H1 (cell line): ENCODE results near the gene SLC39A6. TPM values are rescaled to one million over a fixed set of nuclear protein-coding genes. Genes with fewer than 3 reads are reported as not detected.

Experiments
- CTCF ChIA-PET: fragments of 300-600 bp; sonication (Branson Sonifier 250); formaldehyde crosslinking; loops from one replicate; lab custom pipeline; 2021; ENCODE audit not compliant: partially characterized antibody; lab: Charles Lee
- POLR2A ChIA-PET: fragments of 300-600 bp; sonication (Branson Sonifier 250); formaldehyde crosslinking; loops from one replicate; lab custom pipeline; 2021; ENCODE audit warnings: inconsistent platforms; ENCODE audit not compliant: partially characterized antibody; lab: Charles Lee
- DNase-seq, 2 experiments: peaks; one replicate each; pipeline versions ENCODE4 v3.0.0 to v3.0.0-alpha.2; 2010 to 2022; ENCODE audit warnings: low spot score in 2 of 2, low read depth in 1 of 2, mixed read lengths in 1 of 2
- FAIRE-seq: peaks from 2 replicates; lab custom pipeline; 2011; peaks lifted over from hg19 to GRCh38; lab: Jason Lieb, UNC
- H2AFZ ChIP-seq: 2 replicates; pipeline ENCODE4 v1.8.1; 2012; ENCODE audit warnings: low read length, inconsistent platforms
- H2AK5ac ChIP-seq: 2 replicates; pipeline ENCODE4 v1.6.1; 2013; ENCODE audit warnings: low read depth, low read length
- H2BK120ac ChIP-seq: replicated peaks from 2 replicates; pipeline ENCODE3; 2013; ENCODE audit warnings: low read depth, low read length, inconsistent platforms
- H2BK12ac ChIP-seq: 2 replicates; pipeline ENCODE4 v1.6.1; 2013; ENCODE audit warnings: low read depth, low read length
- H2BK15ac ChIP-seq: 2 replicates; pipeline ENCODE4 v1.6.1; 2013; ENCODE audit warnings: low read length
- H2BK20ac ChIP-seq: 2 replicates; pipeline ENCODE4 v1.6.1; 2013; ENCODE audit warnings: low read length
- H2BK5ac ChIP-seq: 2 replicates; pipeline ENCODE4 v1.6.1; 2013; ENCODE audit warnings: low read depth, low read length
- H3K14ac ChIP-seq: 2 replicates; pipeline ENCODE4 v1.6.1; 2013; ENCODE audit warnings: inconsistent platforms; ENCODE audit not compliant: insufficient read length
- H3K18ac ChIP-seq: 2 replicates; pipeline ENCODE4 v1.6.1; 2013; ENCODE audit warnings: low read length; ENCODE audit errors: extremely low read depth
- H3K23ac ChIP-seq: 2 replicates; pipeline ENCODE4 v1.6.1; 2013; ENCODE audit warnings: inconsistent platforms; ENCODE audit not compliant: insufficient read length
- H3K23me2 ChIP-seq: 2 replicates; pipeline ENCODE4 v1.6.1; 2013; ENCODE audit warnings: low read depth, low read length
- H3K27ac ChIP-seq: 2 replicates; pipeline ENCODE4 v1.6.1; 2011; ENCODE audit warnings: low read depth, low read length, inconsistent platforms
- H3K27me3 ChIP-seq, 4 experiments: replicated peaks in 1 of 4; 1 replicate in 1 of 4; 2 replicates in 3 of 4; pipeline versions ENCODE4 v1.6.1 to v1.8.1; 2011 to 2013; ENCODE audit warnings: low read length in 3 of 4, mild to moderate bottlenecking in 3 of 4, inconsistent platforms in 2 of 4, mixed read lengths in 2 of 4, moderate library complexity in 1 of 4; ENCODE audit not compliant: control insufficient read depth in 3 of 4, insufficient read depth in 3 of 4; ENCODE audit errors: extremely low read depth in 1 of 4
- H3K36me3 ChIP-seq, 4 experiments: 2 replicates each; pipeline versions ENCODE4 v1.6.1 to v1.8.1; 2011 to 2013; ENCODE audit warnings: mild to moderate bottlenecking in 4 of 4, low read length in 3 of 4, moderate library complexity in 2 of 4, control low read depth in 1 of 4, inconsistent platforms in 1 of 4; ENCODE audit not compliant: insufficient read depth in 4 of 4, control insufficient read depth in 2 of 4
- H3K4ac ChIP-seq: replicated peaks from 2 replicates; pipeline ENCODE3; 2013; ENCODE audit warnings: low read length, low read depth, mixed read lengths, inconsistent platforms; ENCODE audit not compliant: insufficient read length
- H3K4me1 ChIP-seq, 4 experiments: replicated peaks in 1 of 4; 1 replicate in 1 of 4; 2 replicates in 3 of 4; pipeline versions ENCODE4 v1.6.1 to v1.8.1; 2011 to 2013; ENCODE audit warnings: low read length in 3 of 4, inconsistent platforms in 2 of 4, mixed read lengths in 1 of 4; ENCODE audit not compliant: insufficient read depth in 4 of 4, control insufficient read depth in 3 of 4
- H3K4me2 ChIP-seq, 2 experiments: 2 replicates each; pipeline versions ENCODE4 v1.6.1 to v1.8.1; 2011 to 2013; ENCODE audit warnings: low read depth in 2 of 2, low read length in 2 of 2, control low read depth in 1 of 2, inconsistent platforms in 1 of 2, mild to moderate bottlenecking in 1 of 2; ENCODE audit not compliant: insufficient read depth in 1 of 2
- H3K4me3 ChIP-seq, 4 experiments: fragments of 200-600, 300-600 bp in 1 of 4; sonication (generic), shearing (Covaris generic), sonication (Bioruptor Twin) in 1 of 4; 2 replicates each; pipeline versions ENCODE4 v1.5.1 to v1.8.1; 2011 to 2016; ENCODE audit warnings: low read length in 4 of 4, low read depth in 3 of 4, control low read depth in 2 of 4, inconsistent platforms in 2 of 4, mild to moderate bottlenecking in 2 of 4, mixed read lengths in 1 of 4, moderate library complexity in 1 of 4; ENCODE audit not compliant: insufficient read depth in 2 of 4; ENCODE audit errors: extremely low read depth in 1 of 4
- H3K56ac ChIP-seq: replicated peaks from 2 replicates; pipeline ENCODE3; 2013; ENCODE audit warnings: low read depth, mild to moderate bottlenecking, mixed read lengths, low read length, inconsistent platforms; ENCODE audit not compliant: insufficient read length
- H3K79me1 ChIP-seq: 2 replicates; pipeline ENCODE4 v1.6.1; 2013; ENCODE audit warnings: low read depth, low read length, control low read depth
- H3K79me2 ChIP-seq, 2 experiments: 2 replicates each; pipeline versions ENCODE4 v1.6.1 to v1.8.1; 2012 to 2013; ENCODE audit warnings: low read length in 2 of 2, mild to moderate bottlenecking in 2 of 2, inconsistent platforms in 1 of 2; ENCODE audit not compliant: insufficient read depth in 2 of 2, control insufficient read depth in 1 of 2
- H3K9ac ChIP-seq, 4 experiments: replicated peaks in 1 of 4; 1 replicate in 1 of 4; 2 replicates in 3 of 4; pipeline versions ENCODE4 v1.6.1 to v1.8.1; 2011 to 2013; ENCODE audit warnings: low read depth in 3 of 4, low read length in 3 of 4, control low read depth in 2 of 4, mild to moderate bottlenecking in 2 of 4, moderate library complexity in 2 of 4, inconsistent platforms in 1 of 4; ENCODE audit errors: extremely low read depth in 1 of 4
- H3K9me3 ChIP-seq, 2 experiments: 2 replicates each; pipeline versions ENCODE4 v1.6.1 to v1.8.1; 2012 to 2013; ENCODE audit warnings: mild to moderate bottlenecking in 2 of 2, moderate library complexity in 2 of 2, control low read depth in 1 of 2, inconsistent platforms in 1 of 2, low read depth in 1 of 2, low read length in 1 of 2, mixed read lengths in 1 of 2; ENCODE audit not compliant: insufficient read depth in 2 of 2
- H4K20me1 ChIP-seq, 2 experiments: replicated peaks in 1 of 2; 2 replicates each; pipeline versions ENCODE3 to v1.8.1; 2011 to 2013; ENCODE audit warnings: inconsistent platforms in 2 of 2, low read length in 2 of 2, mild to moderate bottlenecking in 1 of 2; ENCODE audit not compliant: insufficient read depth in 2 of 2, control insufficient read depth in 1 of 2
- H4K5ac ChIP-seq: 2 replicates; pipeline ENCODE4 v1.6.1; 2013; ENCODE audit warnings: low read length, low read depth, mixed read lengths, inconsistent platforms; ENCODE audit not compliant: insufficient read length
- H4K8ac ChIP-seq: 2 replicates; pipeline ENCODE4 v1.8.0; 2013; ENCODE audit warnings: mild to moderate bottlenecking, moderate library complexity, low read length, inconsistent platforms; ENCODE audit not compliant: insufficient read depth; ENCODE audit errors: extremely low read depth
- H4K91ac ChIP-seq: replicated peaks from 2 replicates; pipeline ENCODE3; 2013; ENCODE audit warnings: low read length, mixed read lengths, inconsistent platforms; ENCODE audit not compliant: insufficient read length
- BACH1 ChIP-seq: IDR thresholded peaks from 2 replicates; pipeline ENCODE4 v1.6.1; 2012; ENCODE audit warnings: low read length, improper control_type of control experiment
- CBX5 ChIP-seq: fragments of 300-800, 300-1000 bp; sonication (generic); IDR thresholded peaks from 2 replicates; pipeline ENCODE4 v1.7.1; 2016; ENCODE audit warnings: antibody characterized with exemption, low read length, low read depth
- CEBPB ChIP-seq: IDR thresholded peaks from 2 replicates; pipeline ENCODE4 v1.6.1; 2012; ENCODE audit warnings: low read depth, low read length
- CHD2 ChIP-seq: IDR thresholded peaks from 2 replicates; pipeline ENCODE4 v1.6.1; 2012; ENCODE audit warnings: low read length, improper control_type of control experiment
- GTF2F1 ChIP-seq: IDR thresholded peaks from 2 replicates; pipeline ENCODE4 v1.6.1; 2012; ENCODE audit warnings: low read depth, low read length, improper control_type of control experiment, borderline replicate concordance
- JUN ChIP-seq: IDR thresholded peaks from 2 replicates; pipeline ENCODE4 v1.6.1; 2011; ENCODE audit warnings: low read depth, mild to moderate bottlenecking, improper control_type of control experiment, low read length
- POLR2A ChIP-seq, 2 experiments: IDR thresholded peaks; 1 replicate in 1 of 2; 2 replicates in 1 of 2; pipeline ENCODE4 v1.6.1; 2011; ENCODE audit warnings: low read depth in 2 of 2, low read length in 2 of 2, mild to moderate bottlenecking in 2 of 2; ENCODE audit errors: control extremely low read depth in 1 of 2
- POLR2AphosphoS5 ChIP-seq: IDR thresholded peaks from 2 replicates; pipeline ENCODE4 v1.6.1; 2011; ENCODE audit warnings: low read depth, low read length
- RNF2 ChIP-seq: fragments of 200-900, 300-1000 bp; sonication (generic); IDR thresholded peaks from 2 replicates; pipeline ENCODE4 v1.7.1; 2016; ENCODE audit warnings: borderline replicate concordance, low read depth, mild to moderate bottlenecking, antibody characterized with exemption, low read length; ENCODE audit not compliant: poor library complexity, severe bottlenecking; ENCODE audit errors: missing control alignments
- SAP30 ChIP-seq: fragments of 300-600 bp; sonication (generic); IDR thresholded peaks from 2 replicates; pipeline ENCODE4 v1.7.1; 2012; ENCODE audit warnings: low read length, moderate library complexity, mild to moderate bottlenecking, inconsistent platforms; ENCODE audit not compliant: insufficient read depth, insufficient replicate concordance
- SIRT6 ChIP-seq: IDR thresholded peaks from one replicate; pipeline ENCODE4 v1.7.1; 2012; ENCODE audit warnings: low read length, inconsistent platforms
- YY1 ChIP-seq: IDR thresholded peaks from 2 replicates; pipeline ENCODE4 v1.6.1; 2011; ENCODE audit warnings: low read depth, mild to moderate bottlenecking, low read length
- WGBS, 2 experiments: shearing (Covaris generic) in 1 of 2; methylation state at CpG; one replicate each; pipeline versions ENCODE4 v1.1.6 to v1.1.7; 2013 to 2015; ENCODE audit warnings: low lambda C conversion rate in 2 of 2, mixed read lengths in 2 of 2, inconsistent platforms in 1 of 2, low coverage in 1 of 2, missing lambda C conversion rate in 1 of 2; ENCODE audit not compliant: insufficient replicate concordance in 2 of 2, insufficient coverage in 1 of 2, insufficient read length in 1 of 2; ENCODE audit errors: extremely low coverage in 1 of 2, missing lambda C conversion rate in 1 of 2; 5-methylcytosine and 5-hydroxymethylcytosine counted together
- polyA plus RNA-seq, 7 experiments: library from polyadenylated mRNA; depleted of rRNA in 3 of 7; stranded (reverse) in 5 of 7; unstranded in 2 of 7; fragments of >200 nt in 5 of 7; fragments of 200-250 nt in 2 of 7; gene quantifications; 1 replicate in 5 of 7; 2 replicates in 1 of 7; 4 replicates in 1 of 7; pipeline versions ENCODE4 v1.2.1 to v1.2.3, GENCODE V29; 2011 to 2013; ENCODE audit warnings: missing spikeins in 2 of 7, mixed read lengths in 2 of 7
- total RNA-seq: library from RNA; stranded (reverse); fragmentation: NEBNext Ultra II Directional; extraction: Animal tissue kit (Norgen Biotek cat#: 25700); gene quantifications from 2 replicates; pipeline ENCODE4 v1.2.1, GENCODE V29; 2021

SLC39A6 gene
- total and polyA plus RNA-seq, 2 of the 8 experiments (the other 6 are each of a cell fraction or from before 2014, with no cell fraction given), result 36.8 to 55.4 TPM

- no peak overlapping the region for H3K9ac ChIP-seq
- no peaks in the 10 kb centered on the region for H3K4me1 ChIP-seq
- FAIRE-seq, result no peak
- H4K5ac ChIP-seq, result no peak overlapping the region
- H3K27ac ChIP-seq, result no peak overlapping the region
- H3K27me3 ChIP-seq, result no peaks in the 10 kb centered on the region
- H2BK20ac ChIP-seq, result no peak overlapping the region
- no peak overlapping the region for H3K4me3 ChIP-seq
- H3K36me3 ChIP-seq, result peaks cover 31 to 89% (median 69%) of the 10 kb centered on the region in 4 experiments
- H3K23me2 ChIP-seq, result no peaks in the 10 kb centered on the region
- H4K8ac ChIP-seq, result no peak overlapping the region
- no peak overlapping the region for H2AK5ac ChIP-seq
- H3K14ac ChIP-seq, result no peak overlapping the region
- H3K23ac ChIP-seq, result no peak overlapping the region
- no peak overlapping the region for H2AFZ ChIP-seq
- 92% methylated on average over 7 of the region's 7 CpGs; no CpG with 5 or more reads in 1 of the 2 experiments for WGBS, 2 experiments
- no peak overlapping the region for H3K18ac ChIP-seq
- no peaks in the 10 kb centered on the region for H3K79me2 ChIP-seq
- H3K56ac ChIP-seq, result no peak overlapping the region
- H3K4ac ChIP-seq, result no peak overlapping the region
- no peak for DNase-seq
- H3K79me1 ChIP-seq, result no peaks in the 10 kb centered on the region
- no peak overlapping the region for H2BK120ac ChIP-seq
- CTCF ChIA-PET, result interaction anchor here (0.5 to 1.6 kb wide), 9 partner anchors 11 to 401 kb away, joined by 3 to 8 read pairs (median 3); no protein-coding TSS in a partner anchor
- POLR2A ChIA-PET, result interaction anchor here (1.0 kb wide), 1 partner anchor 11 kb away, joined by 3 read pairs; no protein-coding TSS in a partner anchor
- H2BK12ac ChIP-seq, result no peak overlapping the region
- H3K4me2 ChIP-seq, result no peak overlapping the region
- no peaks in the 10 kb centered on the region for H3K9me3 ChIP-seq
- H2BK5ac ChIP-seq, result no peak overlapping the region
- H2BK15ac ChIP-seq, result no peak overlapping the region
- H4K91ac ChIP-seq, result no peak overlapping the region
- H4K20me1 ChIP-seq, result peaks cover 0 to 5% of the 10 kb centered on the region in 2 experiments
- TF ChIP-seq JUN (no peak), CEBPB (no peak), GTF2F1 (no peak), CHD2 (no peak), POLR2A (IDR thresholded peaks at IDR 0.05; ENCODE audit: control extremely low read depth in 1 of 2, low read depth in 2 of 2, low read length in 2 of 2) (no peak), YY1 (no peak), SAP30 (no peak), CBX5 (no peak), BACH1 (no peak), RNF2 (no peak), POLR2AphosphoS5 (no peak), SIRT6 (no peak)
Measured at GRCh38 chr18:36155851-36156757, 27.0 kb upstream of the SLC39A6 start.
